ENCODE data around the gene DNAH8.
"Not testable (repeated sequence)": the region's sequence is repeated elsewhere in the genome, so short reads cannot be mapped to it uniquely, and the experiment has no call there.

DNAH8 gene

GRCh38 chr6:38846844-38847243 lies 131.7 kb downstream of the DNAH8 start:
- no peak for DNase-seq

GRCh38 chr6:38847497-38847896 lies 132.4 kb downstream of the DNAH8 start:
- DNase-seq: no peak

GRCh38 chr6:38848760-38849159 lies 133.6 kb downstream of the DNAH8 start:
- no peak for DNase-seq

- no peak for DNase-seq
These were observed 137.1 kb downstream of the DNAH8 start for GRCh38 chr6:38852215-38852614.

GRCh38 chr6:38853236-38853635 lies 138.1 kb downstream of the DNAH8 start:
- no peak for DNase-seq

- DNase-seq: no peak
These were observed 141.4 kb downstream of the DNAH8 start for GRCh38 chr6:38856492-38856891.

GRCh38 chr6:38857815-38858214 lies 142.7 kb downstream of the DNAH8 start:
- DNase-seq: no peak

- DNase-seq: no peak
These were observed 144.9 kb downstream of the DNAH8 start for GRCh38 chr6:38860041-38860440.

GRCh38 chr6:38861926-38862401 lies 146.9 kb downstream of the DNAH8 start:
- DNase-seq: no peak

GRCh38 chr6:38865521-38866174 lies 150.5 kb downstream of the DNAH8 start:
- no peak for DNase-seq

GRCh38 chr6:38867726-38868125 lies 152.6 kb downstream of the DNAH8 start:
- no peak for DNase-seq

- DNase-seq: no peak
These were observed 156.8 kb downstream of the DNAH8 start for GRCh38 chr6:38871741-38872568.

- DNase-seq: no peak
These were observed 157.9 kb downstream of the DNAH8 start for GRCh38 chr6:38873001-38873400.

GRCh38 chr6:38873816-38874215 lies 158.7 kb downstream of the DNAH8 start:
- DNase-seq: not testable (repeated sequence)

GRCh38 chr6:38876475-38876874 lies 161.4 kb downstream of the DNAH8 start:
- no peak for DNase-seq

GRCh38 chr6:38877721-38878120 lies 162.6 kb downstream of the DNAH8 start:
- no peak for DNase-seq

- no peak for DNase-seq
These were observed 167.0 kb downstream of the DNAH8 start for GRCh38 chr6:38882157-38882556.

GRCh38 chr6:38897507-38897906 lies 182.4 kb downstream of the DNAH8 start:
- no peak for DNase-seq

- DNase-seq: no peak
These were observed 186.9 kb downstream of the DNAH8 start for GRCh38 chr6:38901802-38902522.

GRCh38 chr6:38906582-38906981 lies 191.5 kb downstream of the DNAH8 start:
- no peak for DNase-seq

GRCh38 chr6:38907264-38907663 lies 192.2 kb downstream of the DNAH8 start:
- DNase-seq: no peak

- DNase-seq: no peak
These were observed 194.1 kb downstream of the DNAH8 start for GRCh38 chr6:38909015-38909730.

GRCh38 chr6:38910207-38910606 lies 195.1 kb downstream of the DNAH8 start:
- no peak for DNase-seq
